ENCODE measurements around the gene CNTN1.

Gene CNTN1

GRCh38 chr12:40853221-40853620 lies 161.0 kb downstream of the CNTN1 start:
- no peak for DNase-seq (ENCODE audit: low read depth)

GRCh38 chr12:40854604-40855003 lies 162.4 kb downstream of the CNTN1 start:
- no peak for DNase-seq (ENCODE audit: low read depth)

GRCh38 chr12:40864891-40865290 lies 172.7 kb downstream of the CNTN1 start:
- DNase-seq (ENCODE audit: low read depth): no peak

GRCh38 chr12:40870981-40871380 lies 178.7 kb downstream of the CNTN1 start:
- no peak for DNase-seq (ENCODE audit: low read depth)

- no peak for DNase-seq (ENCODE audit: low read depth)
Observed at GRCh38 chr12:40874868-40875267, 182.6 kb downstream of the CNTN1 start.

- DNase-seq (ENCODE audit: low read depth): no peak
Observed at GRCh38 chr12:40889329-40889728, 197.1 kb downstream of the CNTN1 start.

GRCh38 chr12:40892528-40892927 lies 200.3 kb downstream of the CNTN1 start:
- no peak for DNase-seq (ENCODE audit: low read depth)

- DNase-seq (ENCODE audit: low read depth): no peak
Observed at GRCh38 chr12:40898505-40898904, 206.3 kb downstream of the CNTN1 start.

- DNase-seq (ENCODE audit: low read depth): no peak
Observed at GRCh38 chr12:40903040-40903439, 210.8 kb downstream of the CNTN1 start.

GRCh38 chr12:40907115-40907527 lies 214.9 kb downstream of the CNTN1 start:
- DNase-seq (ENCODE audit: low read depth): no peak

- no peak for DNase-seq (ENCODE audit: low read depth)
Observed at GRCh38 chr12:40911676-40912075, 219.4 kb downstream of the CNTN1 start.

GRCh38 chr12:40915172-40915571 lies 222.9 kb downstream of the CNTN1 start:
- no peak for DNase-seq (ENCODE audit: low read depth)

- DNase-seq (ENCODE audit: low read depth): no peak
Observed at GRCh38 chr12:40917561-40917960, 225.3 kb downstream of the CNTN1 start.

GRCh38 chr12:40921563-40922163 lies 229.4 kb downstream of the CNTN1 start:
- DNase-seq (ENCODE audit: low read depth): no peak

- DNase-seq (ENCODE audit: low read depth): no peak
Observed at GRCh38 chr12:40937891-40938290, 245.7 kb downstream of the CNTN1 start.

- no peak for DNase-seq (ENCODE audit: low read depth)
Observed at GRCh38 chr12:40942326-40942725, 250.1 kb downstream of the CNTN1 start.

- DNase-seq (ENCODE audit: low read depth): no peak
Observed at GRCh38 chr12:40945772-40946171, 253.5 kb downstream of the CNTN1 start.

GRCh38 chr12:40946612-40947194 lies 254.5 kb downstream of the CNTN1 start:
- DNase-seq (ENCODE audit: low read depth): no peak

GRCh38 chr12:40947797-40948196 lies 255.6 kb downstream of the CNTN1 start:
- DNase-seq (ENCODE audit: low read depth): no peak

GRCh38 chr12:40953076-40953475 lies 260.8 kb downstream of the CNTN1 start:
- DNase-seq (ENCODE audit: low read depth): no peak

- no peak for DNase-seq (ENCODE audit: low read depth)
Observed at GRCh38 chr12:40957417-40957816, 265.2 kb downstream of the CNTN1 start.

GRCh38 chr12:40959041-40959440 lies 266.8 kb downstream of the CNTN1 start:
- DNase-seq (ENCODE audit: low read depth): no peak

GRCh38 chr12:40963751-40964150 lies 271.5 kb downstream of the CNTN1 start:
- no peak for DNase-seq (ENCODE audit: low read depth)

- DNase-seq (ENCODE audit: low read depth): no peak
Observed at GRCh38 chr12:40969796-40970195, 277.6 kb downstream of the CNTN1 start.
